ENCODE measurements around the gene PALMD. TPM values are rescaled to one million over a fixed set of nuclear protein-coding genes. Genes with fewer than 3 reads are reported as not detected.

The PALMD gene
- total RNA-seq, 1 donor = 2.5 TPM

DNA sequence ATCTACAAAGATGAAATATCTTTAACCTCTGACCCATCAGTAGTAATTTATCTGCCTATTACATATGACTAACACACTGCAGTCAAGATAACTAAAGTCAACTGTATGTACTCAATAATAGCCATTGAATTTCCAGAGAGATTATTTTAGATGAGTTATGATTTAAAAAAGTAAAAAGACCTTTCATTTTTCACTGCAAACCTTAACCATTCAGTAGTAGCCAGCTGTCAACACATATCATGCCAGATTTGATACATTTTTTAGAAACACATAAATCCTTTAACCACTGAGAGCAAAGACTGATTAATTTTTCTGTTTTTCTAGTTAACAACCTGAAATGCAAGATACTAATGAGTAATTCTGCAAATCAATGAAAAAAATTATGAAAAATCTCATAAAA, 31.0 kb downstream of the PALMD start:
- Histone ChIP-seq H3K79me2 (ENCODE audit: insufficient read depth, low read length) (no peaks in the 10 kb centered on the region), H3K9me3 (ENCODE audit: low read depth, low read length) (no peaks in the 10 kb centered on the region), H2AFZ (ENCODE audit: low read length) (no peak overlapping the region), H3K36me3 (ENCODE audit: insufficient read depth, low read length) (no peaks in the 10 kb centered on the region), H3K27ac (ENCODE audit: low read depth, low read length) (no peak overlapping the region), H3K4me1 (ENCODE audit: insufficient read depth, low read length) (peaks cover 36% of the 10 kb centered on the region), H3K4me3 (ENCODE audit: insufficient read depth, low read length) (no peak overlapping the region), H3K27me3 (ENCODE audit: insufficient read depth, low read length) (no peaks in the 10 kb centered on the region), H3K4me2 (ENCODE audit: insufficient read depth, low read length) (no peak overlapping the region), H4K20me1 (ENCODE audit: insufficient read depth, low read length) (no peaks in the 10 kb centered on the region)
- TF ChIP-seq, protein P1, sequence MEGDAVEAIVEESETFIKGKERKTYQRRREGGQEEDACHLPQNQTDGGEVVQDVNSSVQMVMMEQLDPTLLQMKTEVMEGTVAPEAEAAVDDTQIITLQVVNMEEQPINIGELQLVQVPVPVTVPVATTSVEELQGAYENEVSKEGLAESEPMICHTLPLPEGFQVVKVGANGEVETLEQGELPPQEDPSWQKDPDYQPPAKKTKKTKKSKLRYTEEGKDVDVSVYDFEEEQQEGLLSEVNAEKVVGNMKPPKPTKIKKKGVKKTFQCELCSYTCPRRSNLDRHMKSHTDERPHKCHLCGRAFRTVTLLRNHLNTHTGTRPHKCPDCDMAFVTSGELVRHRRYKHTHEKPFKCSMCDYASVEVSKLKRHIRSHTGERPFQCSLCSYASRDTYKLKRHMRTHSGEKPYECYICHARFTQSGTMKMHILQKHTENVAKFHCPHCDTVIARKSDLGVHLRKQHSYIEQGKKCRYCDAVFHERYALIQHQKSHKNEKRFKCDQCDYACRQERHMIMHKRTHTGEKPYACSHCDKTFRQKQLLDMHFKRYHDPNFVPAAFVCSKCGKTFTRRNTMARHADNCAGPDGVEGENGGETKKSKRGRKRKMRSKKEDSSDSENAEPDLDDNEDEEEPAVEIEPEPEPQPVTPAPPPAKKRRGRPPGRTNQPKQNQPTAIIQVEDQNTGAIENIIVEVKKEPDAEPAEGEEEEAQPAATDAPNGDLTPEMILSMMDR (IDR thresholded peaks at IDR 0.05; ENCODE audit: extremely low read depth, low read depth, low read length) = no peak
- no peak for DNase-seq (ENCODE audit: insufficient read length, low spot score, missing footprints)

DNA sequence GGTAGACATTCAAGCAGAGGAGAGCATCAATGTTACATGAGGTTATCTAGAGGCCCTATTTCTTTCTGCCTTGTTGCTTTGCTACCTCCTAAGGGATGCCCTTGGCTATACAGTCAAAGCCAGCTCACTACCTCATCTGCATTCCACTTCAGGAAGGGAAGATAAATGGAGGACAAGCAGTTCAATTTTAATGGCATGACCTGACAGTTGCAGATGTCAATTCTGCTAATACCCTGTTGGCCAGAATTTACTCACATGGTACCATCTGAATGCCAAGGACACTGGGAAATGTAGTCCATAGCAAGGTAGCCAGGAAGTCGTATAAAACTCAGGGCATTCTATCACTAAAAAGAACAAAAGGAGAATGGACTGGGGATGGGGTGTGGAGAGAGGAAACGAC, 31.5 kb downstream of the PALMD start:
- Histone ChIP-seq H4K20me1 (ENCODE audit: insufficient read depth, low read length) (no peaks in the 10 kb centered on the region), H3K27ac (ENCODE audit: low read depth, low read length) (no peak overlapping the region), H3K4me2 (ENCODE audit: insufficient read depth, low read length) (no peak overlapping the region), H3K9me3 (ENCODE audit: low read depth, low read length) (no peaks in the 10 kb centered on the region), H2AFZ (ENCODE audit: low read length) (no peak overlapping the region), H3K4me1 (ENCODE audit: insufficient read depth, low read length) (peaks cover 37% of the 10 kb centered on the region), H3K27me3 (ENCODE audit: insufficient read depth, low read length) (no peaks in the 10 kb centered on the region), H3K36me3 (ENCODE audit: insufficient read depth, low read length) (no peaks in the 10 kb centered on the region), H3K4me3 (ENCODE audit: insufficient read depth, low read length) (no peak overlapping the region), H3K79me2 (ENCODE audit: insufficient read depth, low read length) (no peaks in the 10 kb centered on the region)
- DNase-seq (ENCODE audit: insufficient read length, low spot score, missing footprints) = no peak
- TF ChIP-seq, protein P1 (IDR thresholded peaks at IDR 0.05; ENCODE audit: extremely low read depth, low read depth, low read length) = no peak

DNA sequence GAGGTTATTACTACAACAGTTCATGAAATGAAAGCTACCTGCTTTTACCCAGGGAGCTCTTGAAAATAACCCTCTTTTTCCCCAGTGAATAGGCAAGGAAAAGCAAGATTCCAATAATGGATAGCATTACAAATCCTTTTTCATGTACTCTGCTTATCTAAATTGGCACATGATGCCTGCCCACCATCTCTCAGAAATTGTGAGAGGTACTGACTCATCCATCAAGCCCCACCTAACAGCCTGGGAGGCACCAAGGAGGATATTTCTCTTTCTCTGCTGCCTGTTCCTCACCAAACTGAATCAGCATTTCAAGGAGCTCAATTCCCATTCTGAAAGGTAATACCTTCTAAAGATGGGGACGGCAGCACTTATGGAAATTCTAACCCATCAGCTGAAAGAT, 34.4 kb downstream of the PALMD start:
- no peaks in the 10 kb centered on the region for H3K27me3 ChIP-seq (ENCODE audit: insufficient read depth, low read length)
- no peak overlapping the region for H3K4me3 ChIP-seq (ENCODE audit: insufficient read depth, low read length)
- H3K4me2 ChIP-seq (ENCODE audit: insufficient read depth, low read length) = peak overlapping the region; percentile 54
- DNase-seq (ENCODE audit: insufficient read length, low spot score, missing footprints) = no peak
- no peaks in the 10 kb centered on the region for H3K9me3 ChIP-seq (ENCODE audit: low read depth, low read length)
- TF ChIP-seq, protein P1 (IDR thresholded peaks at IDR 0.05; ENCODE audit: extremely low read depth, low read depth, low read length) = no peak
- H3K36me3 ChIP-seq (ENCODE audit: insufficient read depth, low read length) = no peaks in the 10 kb centered on the region
- H3K4me1 ChIP-seq (ENCODE audit: insufficient read depth, low read length) = peaks cover 32% of the 10 kb centered on the region
- H2AFZ ChIP-seq (ENCODE audit: low read length) = no peak overlapping the region
- no peaks in the 10 kb centered on the region for H3K79me2 ChIP-seq (ENCODE audit: insufficient read depth, low read length)
- H4K20me1 ChIP-seq (ENCODE audit: insufficient read depth, low read length) = no peaks in the 10 kb centered on the region
- H3K27ac ChIP-seq (ENCODE audit: low read depth, low read length) = peak overlapping the region; percentile 43

DNA sequence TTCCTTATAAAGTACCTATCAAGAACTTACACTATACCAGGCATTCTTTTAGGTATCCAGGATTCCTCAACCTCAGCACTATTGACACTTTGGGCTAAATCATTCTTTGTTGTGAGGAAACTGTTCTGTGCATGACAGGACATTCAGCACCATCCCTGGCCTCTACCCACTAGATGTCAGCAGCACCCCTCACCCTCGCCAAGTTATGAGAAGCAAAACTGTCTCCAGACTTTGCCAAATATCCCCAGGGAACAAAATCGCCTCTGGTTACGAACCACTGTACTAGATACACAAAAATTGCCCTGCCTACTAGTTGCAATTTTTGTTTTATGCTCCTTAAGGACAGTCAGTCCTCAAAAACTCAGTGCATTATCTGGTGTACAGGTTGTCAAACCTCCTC, 35.7 kb downstream of the PALMD start:
- Histone ChIP-seq H3K4me2 (ENCODE audit: insufficient read depth, low read length) (peak overlapping the region; percentile 15), H3K79me2 (ENCODE audit: insufficient read depth, low read length) (no peaks in the 10 kb centered on the region), H3K27ac (ENCODE audit: low read depth, low read length) (peak overlapping the region; percentile 67), H3K36me3 (ENCODE audit: insufficient read depth, low read length) (no peaks in the 10 kb centered on the region), H3K27me3 (ENCODE audit: insufficient read depth, low read length) (no peaks in the 10 kb centered on the region), H4K20me1 (ENCODE audit: insufficient read depth, low read length) (no peaks in the 10 kb centered on the region), H3K9me3 (ENCODE audit: low read depth, low read length) (no peaks in the 10 kb centered on the region), H3K4me3 (ENCODE audit: insufficient read depth, low read length) (no peak overlapping the region), H3K4me1 (ENCODE audit: insufficient read depth, low read length) (peaks cover 39% of the 10 kb centered on the region), H2AFZ (ENCODE audit: low read length) (no peak overlapping the region)
- no peak for DNase-seq (ENCODE audit: insufficient read length, low spot score, missing footprints)
- TF ChIP-seq, protein P1 (IDR thresholded peaks at IDR 0.05; ENCODE audit: extremely low read depth, low read depth, low read length) = peak; percentile 27

Measured in osteoblast (primary cell).